ENCODE data around the gene RXFP4.
A peak's percentile ranks its signal among the peaks of the same experiment; 100 is the strongest.

RXFP4 gene

GRCh38 chr1:155931332-155932038 lies 10.0 kb upstream of the RXFP4 start:
- DNase-seq (ENCODE audit: extremely low read depth, low read depth), result no peak
- no peak for TF ChIP-seq CTCF (IDR thresholded peaks at IDR 0.05; ENCODE audit: low read depth, low read length)

GRCh38 chr1:155932081-155932480 lies 9.4 kb upstream of the RXFP4 start:
- DNase-seq (ENCODE audit: extremely low read depth, low read depth), result no peak
- no peak for TF ChIP-seq CTCF (IDR thresholded peaks at IDR 0.05; ENCODE audit: low read depth, low read length)

- no peak for TF ChIP-seq CTCF (IDR thresholded peaks at IDR 0.05; ENCODE audit: low read depth, low read length)
- no peak for DNase-seq (ENCODE audit: extremely low read depth, low read depth)
These were observed 9.0 kb upstream of the RXFP4 start for GRCh38 chr1:155932487-155932886.

GRCh38 chr1:155933591-155934096 lies 7.8 kb upstream of the RXFP4 start:
- no peak for DNase-seq (ENCODE audit: extremely low read depth, low read depth)
- TF ChIP-seq CTCF (IDR thresholded peaks at IDR 0.05; ENCODE audit: low read depth, low read length), result no peak

GRCh38 chr1:155934097-155934935 lies 7.1 kb upstream of the RXFP4 start, which contains the start of gene KHDC4:
Gene KHDC4, minus strand, starts transcription at chr1:155934413. Its CDS starts 40 bp downstream, at chr1:155934373.
- peak; percentile 15 for TF ChIP-seq CTCF (IDR thresholded peaks at IDR 0.05; ENCODE audit: low read depth, low read length)
- DNase-seq (ENCODE audit: extremely low read depth, low read depth), result peak; percentile 96

- no peak for DNase-seq (ENCODE audit: extremely low read depth, low read depth)
- TF ChIP-seq CTCF (IDR thresholded peaks at IDR 0.05; ENCODE audit: low read depth, low read length), result no peak
These were observed 6.4 kb upstream of the RXFP4 start for GRCh38 chr1:155934936-155935590.
